NCI-H187 (cell line): Measurements from ENCODE around the gene GLIS2.

Source experiments
- DNase-seq, 2 experiments: peaks; one replicate each; lab custom pipeline; 2025; lab: John Stamatoyannopoulos, UW

GLIS2 gene

GRCh38 chr16:4315186-4316107 lies at the start of gene GLIS2:
Gene GLIS2, plus strand, starts transcription at chr16:4316067. Its CDS starts 16,214 bp downstream, at chr16:4332281.
- DNase-seq = peak; percentile 24 to 53

GRCh38 chr16:4266372-4266771 lies 49.5 kb upstream of the GLIS2 start:
- DNase-seq = no peak

- no peak for DNase-seq
These were observed 45.8 kb upstream of the GLIS2 start for GRCh38 chr16:4270091-4270490.

GRCh38 chr16:4270595-4270994 lies 45.3 kb upstream of the GLIS2 start:
- DNase-seq = no peak

- peak; percentile 36 to 52 for DNase-seq
These were observed 44.4 kb upstream of the GLIS2 start for GRCh38 chr16:4271176-4272113.

GRCh38 chr16:4272114-4272956 lies 43.5 kb upstream of the GLIS2 start:
- no peak for DNase-seq

- peak in 1 of 2 experiments; percentile 12 for DNase-seq
These were observed 42.0 kb upstream of the GLIS2 start for GRCh38 chr16:4273858-4274311.

GRCh38 chr16:4275861-4276260 lies 40.0 kb upstream of the GLIS2 start:
- no peak for DNase-seq

GRCh38 chr16:4277987-4278513 lies 37.8 kb upstream of the GLIS2 start:
- DNase-seq = no peak

GRCh38 chr16:4280625-4281024 lies 35.2 kb upstream of the GLIS2 start:
- no peak for DNase-seq

GRCh38 chr16:4283441-4283840 lies 32.4 kb upstream of the GLIS2 start:
- no peak for DNase-seq

GRCh38 chr16:4283939-4284338 lies 31.9 kb upstream of the GLIS2 start:
- no peak for DNase-seq

GRCh38 chr16:4285167-4285566 lies 30.7 kb upstream of the GLIS2 start:
- DNase-seq = no peak

- DNase-seq = peak; percentile 22 to 32
These were observed 27.5 kb upstream of the GLIS2 start for GRCh38 chr16:4288148-4288921.

- no peak for DNase-seq
These were observed 25.5 kb upstream of the GLIS2 start for GRCh38 chr16:4290236-4290830.

GRCh38 chr16:4291699-4292098 lies 24.2 kb upstream of the GLIS2 start:
- no peak for DNase-seq

GRCh38 chr16:4293181-4293716 lies 22.6 kb upstream of the GLIS2 start:
- DNase-seq = no peak

GRCh38 chr16:4293822-4294457 lies 21.9 kb upstream of the GLIS2 start:
- DNase-seq = peak; percentile 44 to 66

GRCh38 chr16:4295581-4295980 lies 20.3 kb upstream of the GLIS2 start:
- no peak for DNase-seq
